Activated CD4-positive, alpha-beta memory T cell treated with anti-CD3 and anti-CD28 coated beads, Interleukin-2, amount 10 ng/mL, durations not matched to agents 7 days and 5 days (primary cell): ENCODE measurements around the gene CAVIN1. TPM values are rescaled to one million over a fixed set of nuclear protein-coding genes. Genes with fewer than 3 reads are reported as not detected.
"Not testable (repeated sequence)": the region's sequence is repeated elsewhere in the genome, so short reads cannot be mapped to it uniquely, and the experiment has no call there.

Experiments
- CTCF ChIA-PET: fragments of 350-600 bp; sonication (Branson Sonifier 250); formaldehyde crosslinking; loops from one replicate; lab custom pipeline; 2021; ENCODE audit warnings: antibody characterized with exemption, inconsistent platforms; lab: Charles Lee
- POLR2A ChIA-PET: fragments of 350-600 bp; sonication (Branson Sonifier 250); formaldehyde crosslinking; loops from one replicate; lab custom pipeline; 2021; ENCODE audit warnings: antibody characterized with exemption; lab: Charles Lee
- DNase-seq: peaks from one replicate; pipeline ENCODE4 v3.0.0-alpha.2; 2020
- H3K27ac Mint-ChIP-seq: one replicate; pipeline ENCODE4 v1.8.0; 2021; ENCODE audit warnings: mild to moderate bottlenecking, mixed read lengths
- H3K27me3 Mint-ChIP-seq: one replicate; pipeline ENCODE4 v1.8.0; 2021; ENCODE audit warnings: mixed read lengths
- H3K36me3 Mint-ChIP-seq: one replicate; pipeline ENCODE4 v1.8.0; 2021; ENCODE audit warnings: low read depth, mixed read lengths
- H3K4me1 Mint-ChIP-seq: one replicate; pipeline ENCODE4 v1.8.0; 2021; ENCODE audit warnings: mixed read lengths
- H3K4me3 Mint-ChIP-seq: one replicate; pipeline ENCODE4 v1.8.0; 2021; ENCODE audit warnings: mild to moderate bottlenecking, mixed read lengths
- H3K9me3 Mint-ChIP-seq: one replicate; pipeline ENCODE4 v1.8.0; 2021; ENCODE audit warnings: mixed read lengths
- total RNA-seq, 2 experiments: library from RNA; stranded (reverse); gene quantifications; one replicate each; pipeline ENCODE4 v1.2.3, GENCODE V29; 2021

The CAVIN1 gene
- total RNA-seq, 2 experiments from 2014 or later, result 1.0 to 1.1 TPM

DNA sequence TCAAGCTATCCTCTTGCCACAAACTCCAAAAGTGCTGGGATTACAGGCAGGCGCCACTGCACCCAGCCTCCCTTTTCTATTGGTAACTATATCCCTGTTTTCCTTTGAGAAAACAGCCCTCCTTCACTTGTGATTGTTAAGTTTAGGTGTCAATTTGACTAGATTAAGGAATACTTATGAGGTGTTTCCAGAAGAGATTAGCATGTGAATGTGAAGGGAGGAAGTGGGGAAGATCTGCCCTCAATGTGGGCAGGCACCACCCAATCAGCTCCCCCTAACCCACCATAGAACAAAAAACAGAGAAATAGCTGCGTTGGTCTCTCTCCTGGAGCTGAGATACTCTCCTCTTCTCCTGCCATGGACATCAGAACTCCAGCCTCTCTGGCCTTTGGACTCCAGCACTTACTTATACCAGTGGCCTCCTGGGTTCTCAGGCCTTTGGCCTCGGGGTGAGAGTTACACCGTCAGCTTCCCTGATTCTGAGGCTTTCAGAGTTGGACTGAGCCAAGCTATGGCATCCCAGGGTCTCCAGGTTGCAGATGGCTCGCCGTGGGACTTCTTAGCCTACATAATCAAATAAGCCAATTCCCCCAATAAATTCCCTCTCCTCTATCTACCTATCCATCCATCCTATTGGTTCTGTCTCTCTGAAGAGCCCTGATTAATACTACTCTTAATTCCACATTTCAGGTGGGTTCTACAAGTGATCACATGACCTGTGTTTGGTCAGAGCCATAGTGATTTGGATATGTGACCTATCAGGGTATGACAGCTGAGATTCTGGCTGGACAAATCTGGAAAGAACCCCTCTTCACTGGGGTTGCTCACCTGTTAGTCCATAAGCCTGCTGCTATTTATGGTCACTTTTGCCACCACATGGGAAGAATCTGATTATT is 22.9 kb downstream of the CAVIN1 start:
- POLR2A ChIA-PET, result interaction anchor here (0.8 to 3.1 kb wide), 2 partner anchors 11 to 61 kb away, joined by 3 to 29 read pairs; partner anchors contain the start of gene STAT3
- DNase-seq, result no peak

DNA sequence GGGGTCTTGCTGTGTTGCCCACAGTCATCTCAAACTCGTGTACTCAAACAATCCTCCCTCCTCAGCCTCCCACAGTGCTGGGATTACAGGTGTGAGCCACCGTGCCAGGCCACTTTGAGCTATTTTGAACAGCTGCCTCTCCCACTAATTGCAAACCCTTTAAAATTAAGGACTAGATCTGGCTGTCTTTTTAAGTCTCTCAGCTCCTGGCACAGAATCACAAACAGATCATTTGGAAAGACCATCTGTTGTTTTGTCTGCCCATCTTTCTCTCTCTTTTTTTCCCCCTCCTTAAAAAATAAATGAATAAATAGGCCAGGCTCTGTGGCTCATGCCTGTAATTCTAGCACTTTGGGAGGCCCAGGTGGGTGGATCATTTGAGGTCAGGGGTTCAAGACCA is 23.9 kb downstream of the CAVIN1 start:
- H3K4me3 Mint-ChIP-seq, result no peak overlapping the region
- ChIA-PET POLR2A (interaction anchor here (0.7 to 3.1 kb wide), 3 partner anchors 10 to 62 kb away, joined by 3 to 29 read pairs (median 4); partner anchors contain the start of gene STAT3), CTCF (interaction anchor here (0.6 to 15.8 kb wide), 4 partner anchors 9 to 148 kb away, joined by 3 to 342 read pairs (median 8); partner anchors contain the start of gene STAT3)
- H3K27me3 Mint-ChIP-seq, result peaks cover 11% of the 10 kb centered on the region
- no peaks in the 10 kb centered on the region for H3K36me3 Mint-ChIP-seq
- H3K9me3 Mint-ChIP-seq, result no peaks in the 10 kb centered on the region
- no peak for DNase-seq
- peaks cover 15% of the 10 kb centered on the region for H3K4me1 Mint-ChIP-seq
- H3K27ac Mint-ChIP-seq, result no peak overlapping the region

More for the DNA sequence above, 22.9 kb downstream of the CAVIN1 start:
- CTCF ChIA-PET, result interaction anchor here (0.6 to 15.8 kb wide), 4 partner anchors 11 to 149 kb away, joined by 3 to 342 read pairs (median 8); partner anchors contain the start of gene STAT3
- Mint-ChIP-seq H3K36me3 (no peaks in the 10 kb centered on the region), H3K4me1 (peaks cover 13% of the 10 kb centered on the region), H3K27me3 (peaks cover 11% of the 10 kb centered on the region), H3K27ac (no peak overlapping the region), H3K4me3 (no peak overlapping the region), H3K9me3 (no peaks in the 10 kb centered on the region)

DNA sequence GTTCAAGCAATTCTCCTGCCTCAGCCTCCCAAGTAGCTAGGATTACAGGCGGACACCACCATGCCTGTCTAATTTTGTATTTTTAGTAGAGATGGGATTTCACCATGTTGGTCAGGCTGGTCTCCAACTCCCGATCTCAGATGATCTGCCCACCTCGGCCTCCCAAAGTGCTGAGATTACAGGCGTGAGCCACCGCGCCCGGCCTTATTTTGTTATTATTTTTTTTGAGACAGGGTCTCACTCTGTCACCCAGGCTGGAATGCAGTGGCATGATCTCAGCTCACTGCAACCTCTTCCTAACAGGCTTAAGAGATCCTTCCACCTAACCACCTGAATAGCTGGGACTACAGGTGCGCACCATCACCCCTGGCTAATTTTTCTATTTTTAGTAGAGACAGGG is 27.5 kb downstream of the CAVIN1 start:
- H3K27me3 Mint-ChIP-seq, H3K9me3 Mint-ChIP-seq, POLR2A ChIA-PET, DNase-seq, H3K36me3 Mint-ChIP-seq, H3K4me3 Mint-ChIP-seq, H3K27ac Mint-ChIP-seq: not testable (repeated sequence)
- CTCF ChIA-PET, result interaction anchor here (0.8 to 2.1 kb wide), 2 partner anchors 11 to 18 kb away, joined by 3 to 9 read pairs; no protein-coding TSS in a partner anchor
- peaks cover 23% of the 10 kb centered on the region for H3K4me1 Mint-ChIP-seq

DNA sequence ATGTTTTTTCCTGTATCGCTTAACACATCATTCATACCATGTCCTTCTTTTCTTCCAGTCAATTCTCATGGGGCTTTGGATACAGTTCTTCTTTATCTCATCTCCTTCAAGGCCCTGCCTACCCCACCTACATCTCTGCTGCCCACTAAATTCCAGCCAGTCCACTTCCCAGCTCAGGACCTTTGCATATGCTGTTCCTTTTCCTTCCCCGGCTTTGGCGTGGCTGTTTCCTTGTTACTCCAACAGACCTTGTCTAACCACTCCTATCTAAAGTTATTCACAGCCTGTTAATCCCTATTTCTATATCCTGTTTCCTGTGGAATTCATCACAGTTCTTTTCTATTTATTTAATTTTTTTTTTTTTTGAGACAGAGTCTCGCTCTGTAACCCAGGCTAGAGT is 28.2 kb downstream of the CAVIN1 start:
- CTCF ChIA-PET, result interaction anchor here (2.1 kb wide), 1 partner anchor 12 kb away, joined by 9 read pairs; no protein-coding TSS in a partner anchor
- no peak overlapping the region for H3K27ac Mint-ChIP-seq
- H3K9me3 Mint-ChIP-seq, result no peaks in the 10 kb centered on the region
- H3K4me1 Mint-ChIP-seq, result peaks cover 22% of the 10 kb centered on the region
- no peaks in the 10 kb centered on the region for H3K36me3 Mint-ChIP-seq
- H3K4me3 Mint-ChIP-seq, result no peak overlapping the region
- POLR2A ChIA-PET, result no interaction called here
- no peak for DNase-seq
- no peaks in the 10 kb centered on the region for H3K27me3 Mint-ChIP-seq

DNA sequence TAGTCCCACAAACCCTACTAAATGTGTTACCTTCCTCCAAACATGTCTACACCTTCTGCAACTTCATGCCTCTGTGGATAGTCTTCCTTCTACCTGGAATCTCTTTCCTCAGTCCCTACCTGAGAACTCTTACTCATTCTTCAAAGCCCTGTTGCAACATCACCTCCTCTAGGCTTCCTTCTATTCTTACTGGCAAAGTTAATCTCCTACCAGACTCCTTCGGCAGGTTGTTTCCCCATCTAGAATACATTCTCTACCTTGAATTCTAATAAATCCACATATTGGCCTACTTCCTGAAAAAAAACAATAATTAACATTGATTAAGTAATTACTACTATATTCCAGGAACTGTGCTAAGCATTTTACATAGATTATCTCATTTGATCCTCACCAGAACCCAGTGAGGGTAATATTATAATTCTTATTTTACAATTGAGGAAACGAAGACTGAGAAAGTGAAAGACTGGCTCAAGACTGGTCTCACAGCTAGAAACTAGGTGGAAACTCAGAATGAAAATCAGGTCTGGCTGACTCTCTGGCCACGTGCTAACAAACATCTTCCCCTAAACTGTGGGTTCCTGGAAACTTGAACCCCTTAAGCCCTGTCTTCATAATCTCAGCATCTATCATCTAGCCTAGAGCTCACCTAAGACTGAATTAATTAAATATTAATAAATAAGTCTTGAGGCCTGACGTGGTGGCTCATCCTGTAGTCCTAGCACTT is 30.2 kb downstream of the CAVIN1 start:
- H3K4me1 Mint-ChIP-seq, result peaks cover 30% of the 10 kb centered on the region
- no peaks in the 10 kb centered on the region for H3K27me3 Mint-ChIP-seq
- H3K9me3 Mint-ChIP-seq, result no peaks in the 10 kb centered on the region
- H3K27ac Mint-ChIP-seq, result no peak overlapping the region
- H3K36me3 Mint-ChIP-seq, result peaks cover 4% of the 10 kb centered on the region
- POLR2A ChIA-PET, result interaction anchor here (0.8 kb wide), 1 partner anchor 10 kb away, joined by 3 read pairs; no protein-coding TSS in a partner anchor
- no peak overlapping the region for H3K4me3 Mint-ChIP-seq
- CTCF ChIA-PET, result interaction anchor here (0.8 to 2.2 kb wide), 6 partner anchors 10 to 70 kb away, joined by 3 to 9 read pairs (median 4); no protein-coding TSS in a partner anchor
- no peak for DNase-seq

DNA sequence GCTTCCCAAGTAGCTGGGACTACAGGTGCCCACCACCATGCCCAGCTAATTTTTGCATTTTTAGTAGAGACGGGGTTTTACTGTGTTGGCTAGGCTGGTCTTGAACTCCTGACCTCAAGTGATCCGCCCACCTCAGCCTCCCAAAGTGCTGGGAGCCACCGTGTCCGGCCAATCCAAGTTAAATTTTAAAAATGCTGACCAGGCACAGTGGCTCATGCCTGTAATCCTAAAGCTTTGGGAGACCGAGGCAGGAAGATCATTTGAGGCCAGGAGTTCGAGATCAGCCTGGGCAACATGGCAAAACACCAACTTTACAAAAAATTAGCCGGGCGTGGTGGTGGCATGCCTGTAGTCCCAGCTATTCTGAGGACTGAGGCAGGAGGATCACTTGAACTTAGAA is 31.6 kb downstream of the CAVIN1 start:
- not testable (repeated sequence) for H3K27me3 Mint-ChIP-seq, H3K27ac Mint-ChIP-seq, DNase-seq, H3K9me3 Mint-ChIP-seq, H3K4me3 Mint-ChIP-seq
- ChIA-PET CTCF (interaction anchor here (1.0 to 2.2 kb wide), 4 partner anchors 12 to 79 kb away, joined by 3 to 9 read pairs (median 4); no protein-coding TSS in a partner anchor), POLR2A (interaction anchor here (1.7 kb wide), 1 partner anchor 12 kb away, joined by 5 read pairs; no protein-coding TSS in a partner anchor)
- H3K36me3 Mint-ChIP-seq, result peaks cover 14% of the 10 kb centered on the region
- peaks cover 40% of the 10 kb centered on the region for H3K4me1 Mint-ChIP-seq

DNA sequence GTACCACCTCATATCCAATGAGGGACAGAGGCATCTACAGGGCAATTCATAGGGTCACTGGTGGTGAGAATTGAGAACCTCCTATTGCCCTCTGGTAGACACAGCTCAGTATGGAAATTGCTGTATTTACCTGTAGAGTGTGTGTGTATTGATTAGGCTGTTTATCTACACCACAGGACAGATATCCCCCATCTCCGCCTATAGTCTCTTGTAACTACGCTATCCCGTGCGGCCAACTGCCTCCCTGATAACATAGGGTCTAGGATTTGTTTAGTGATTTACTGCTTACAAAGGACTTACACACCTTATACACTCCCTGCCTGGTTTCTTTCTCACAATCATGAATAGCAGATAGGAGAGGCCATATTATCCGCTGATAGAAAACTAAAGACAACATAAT is 33.2 kb downstream of the CAVIN1 start:
- Mint-ChIP-seq H3K27ac (peak overlapping the region; percentile 72), H3K27me3 (no peaks in the 10 kb centered on the region), H3K36me3 (peaks cover 19% of the 10 kb centered on the region), H3K4me1 (peaks cover 47% of the 10 kb centered on the region), H3K4me3 (no peak overlapping the region), H3K9me3 (no peaks in the 10 kb centered on the region)
- CTCF ChIA-PET, result interaction anchor here (2.0 to 2.2 kb wide), 4 partner anchors 9 to 128 kb away, joined by 11 to 15 read pairs (median 12); no protein-coding TSS in a partner anchor
- POLR2A ChIA-PET, result interaction anchor here (1.1 to 2.8 kb wide), 10 partner anchors 11 to 278 kb away, joined by 3 to 38 read pairs (median 10); partner anchors contain the start of genes DHX58 and NAGLU
- no peak for DNase-seq

DNA sequence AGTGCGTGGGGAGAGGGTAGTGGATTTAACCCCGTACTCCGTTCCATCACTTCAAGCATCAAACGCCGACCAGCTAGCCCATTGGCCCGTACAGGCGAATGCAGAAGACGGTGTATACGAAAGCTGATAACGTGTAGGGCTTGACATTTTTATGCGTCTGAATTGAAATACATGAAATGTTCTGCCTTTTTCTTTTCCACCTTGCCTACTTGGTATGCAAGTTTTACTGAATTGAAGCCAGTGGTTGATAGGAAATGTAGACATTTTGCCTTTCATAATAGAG is 34.0 kb downstream of the CAVIN1 start:
- Mint-ChIP-seq H3K4me1 (peaks cover 49% of the 10 kb centered on the region), H3K27me3 (no peaks in the 10 kb centered on the region), H3K9me3 (no peaks in the 10 kb centered on the region), H3K36me3 (peaks cover 22% of the 10 kb centered on the region), H3K4me3 (peak overlapping the region; percentile 90), H3K27ac (peak overlapping the region; percentile 98)
- no peak for DNase-seq
- POLR2A ChIA-PET, result interaction anchor here (0.6 to 2.8 kb wide), 35 partner anchors 10 to 700 kb away, joined by 3 to 38 read pairs (median 5); partner anchors contain the start of genes ACLY, CNP, DHX58 and DNAJC7
- CTCF ChIA-PET, result interaction anchor here (0.6 to 2.2 kb wide), 20 partner anchors 10 to 205 kb away, joined by 3 to 15 read pairs (median 4); no protein-coding TSS in a partner anchor

DNA sequence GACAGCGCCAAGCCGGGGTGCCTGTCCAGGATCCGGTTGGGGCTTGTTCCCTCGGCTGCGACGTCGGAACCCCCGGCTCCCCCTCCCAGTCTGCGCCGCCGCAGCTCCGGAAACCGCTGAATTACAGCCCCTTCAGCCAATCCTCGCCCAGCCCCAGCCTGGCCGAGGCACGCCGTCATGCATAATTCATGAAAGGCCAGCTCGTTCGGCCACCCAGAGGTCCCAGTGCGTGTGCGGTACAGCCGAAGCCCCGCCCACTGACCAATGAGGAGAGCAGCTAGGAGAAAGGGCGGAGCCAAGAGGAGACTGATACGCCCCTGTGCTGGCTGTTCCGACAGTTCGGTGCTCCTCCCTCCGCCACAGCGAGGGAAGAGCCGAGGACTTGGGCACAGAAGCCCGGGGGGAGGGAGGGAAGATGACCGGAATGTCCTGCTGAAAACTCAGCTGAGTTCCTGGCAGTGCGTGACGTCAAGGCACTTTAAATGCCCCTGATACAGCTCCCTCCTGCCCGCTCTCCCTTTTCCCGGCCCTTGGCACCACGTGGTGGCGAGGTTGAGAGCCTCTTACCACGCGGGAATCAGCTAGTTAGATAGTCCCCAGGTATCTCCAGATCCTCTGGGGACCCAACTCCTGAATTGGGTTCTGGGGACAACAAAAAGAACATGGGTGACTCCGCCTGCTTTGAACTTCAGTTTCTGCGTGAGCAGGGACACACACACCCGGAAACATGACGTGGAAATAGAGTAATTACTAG is 34.5 kb downstream of the CAVIN1 start, which contains the start of gene STAT3:
Gene STAT3, minus strand, starts transcription at position 62 of the 754 bp plus-strand sequence. CDS start 39,926 bp downstream, outside the sequence.
- CTCF ChIA-PET, result interaction anchor here (0.6 to 2.2 kb wide), 23 partner anchors 10 to 460 kb away, joined by 3 to 15 read pairs (median 4); no protein-coding TSS in a partner anchor
- Mint-ChIP-seq H3K36me3 (peaks cover 24% of the 10 kb centered on the region), H3K27ac (peak within 1 kb of the TSS; percentile 98), H3K9me3 (no peaks in the 10 kb centered on the region), H3K4me3 (peak within 1 kb of the TSS; percentile 90), H3K27me3 (no peaks in the 10 kb centered on the region), H3K4me1 (peaks cover 46% of the 10 kb centered on the region)
- POLR2A ChIA-PET, result interaction anchor here (0.6 to 2.8 kb wide), 41 partner anchors 9 to 699 kb away, joined by 3 to 38 read pairs (median 5); partner anchors contain the start of genes ACLY, CNP, DHX58 and DNAJC7
- DNase-seq, result peak; percentile 100

DNA sequence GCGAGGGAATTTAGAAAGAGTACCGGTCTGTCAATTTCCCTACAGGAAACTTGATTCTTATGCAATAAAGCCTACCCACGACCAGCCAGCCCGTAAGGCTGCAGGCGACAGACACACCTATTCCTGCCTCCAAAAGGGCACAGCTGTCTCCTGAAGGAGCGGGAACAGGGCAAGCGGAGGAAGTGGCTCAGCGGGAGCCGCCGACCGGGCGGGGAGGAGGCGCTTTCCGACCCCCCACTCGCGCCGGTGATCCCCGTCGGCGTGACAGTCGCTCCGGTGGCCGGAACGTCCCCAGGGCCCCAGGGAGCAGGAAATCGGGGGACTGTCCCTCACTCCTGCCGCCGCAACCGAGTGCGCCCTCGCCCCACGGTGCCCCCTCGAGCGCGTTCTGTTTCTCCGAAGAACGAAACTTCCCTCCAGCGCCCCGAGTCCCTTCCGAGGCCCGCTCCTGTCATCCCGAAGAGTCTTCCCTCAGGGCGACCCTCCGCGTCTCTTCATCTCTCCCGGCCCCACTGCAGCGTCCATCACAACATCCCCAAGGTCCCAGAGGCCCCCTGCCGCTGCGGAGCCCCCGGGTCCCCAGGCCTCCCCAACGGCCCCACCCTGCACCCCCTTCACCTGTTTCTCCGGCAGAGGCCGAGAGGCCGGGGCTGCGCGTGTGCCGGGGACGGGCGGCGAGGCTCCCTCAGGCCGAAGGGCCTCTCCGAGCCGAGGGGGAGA is 35.2 kb downstream of the CAVIN1 start:
- Mint-ChIP-seq H3K27me3 (no peaks in the 10 kb centered on the region), H3K9me3 (no peaks in the 10 kb centered on the region), H3K4me1 (peaks cover 46% of the 10 kb centered on the region), H3K36me3 (peaks cover 24% of the 10 kb centered on the region), H3K27ac (peak overlapping the region; percentile 98), H3K4me3 (peak overlapping the region; percentile 90)
- peak; percentile 41 for DNase-seq
- ChIA-PET POLR2A (interaction anchor here (0.7 to 2.8 kb wide), 34 partner anchors 9 to 699 kb away, joined by 3 to 38 read pairs (median 5); partner anchors contain the start of genes ACLY, DHX58, DNAJC7 and GHDC), CTCF (interaction anchor here (0.6 to 2.2 kb wide), 19 partner anchors 9 to 460 kb away, joined by 3 to 15 read pairs (median 4); no protein-coding TSS in a partner anchor)
